HG03095 (cell line): ENCODE data around the gene TMC8.
"Not testable (repeated sequence)": the region's sequence is repeated elsewhere in the genome, so short reads cannot be mapped to it uniquely, and the experiment has no call there.

Source experiments
- ATAC-seq: cut with Tn5 transposase; IDR thresholded peaks from one replicate; pipeline ENCODE4 v1.9.1; 2021; ENCODE audit warnings: moderate library complexity; ENCODE audit not compliant: unreplicated experiment

TMC8 gene

GRCh38 chr17:78133971-78134898 lies 3.7 kb downstream of the TMC8 start:
- ATAC-seq, result no peak

GRCh38 chr17:78134899-78135385 lies 4.4 kb downstream of the TMC8 start:
- ATAC-seq, result no peak

- no peak for ATAC-seq
Observed at GRCh38 chr17:78135858-78136500, 5.4 kb downstream of the TMC8 start.

- ATAC-seq, result no peak
Observed at GRCh38 chr17:78137392-78138203, 7.0 kb downstream of the TMC8 start.

GRCh38 chr17:78138204-78139060 lies 7.9 kb downstream of the TMC8 start:
- ATAC-seq, result no peak

GRCh38 chr17:78139861-78140168 lies 9.2 kb downstream of the TMC8 start:
- not testable (repeated sequence) for ATAC-seq

GRCh38 chr17:78140169-78141051 lies 9.8 kb downstream of the TMC8 start:
- ATAC-seq, result peak; percentile 61

- ATAC-seq, result no peak
Observed at GRCh38 chr17:78141437-78142118, 11.0 kb downstream of the TMC8 start.

GRCh38 chr17:78142119-78142861 lies 11.7 kb downstream of the TMC8 start:
- ATAC-seq, result no peak

GRCh38 chr17:78143214-78144146 lies 12.9 kb downstream of the TMC8 start:
- no peak for ATAC-seq

GRCh38 chr17:78144147-78144719 lies 13.7 kb downstream of the TMC8 start:
- ATAC-seq, result no peak

- no peak for ATAC-seq
Observed at GRCh38 chr17:78144736-78145641, 14.4 kb downstream of the TMC8 start.

- no peak for ATAC-seq
Observed at GRCh38 chr17:78146471-78146869, 15.9 kb downstream of the TMC8 start.

GRCh38 chr17:78146881-78147280 lies 16.3 kb downstream of the TMC8 start:
- no peak for ATAC-seq

- ATAC-seq, result no peak
Observed at GRCh38 chr17:78147315-78147998, 16.9 kb downstream of the TMC8 start.
